HCT116 (cell line): Measurements from ENCODE around the gene ADI1.

ENCODE experiments used
- ATF3 ChIP-seq: IDR thresholded peaks from 2 replicates; pipeline ENCODE4 v1.6.1; 2012
- CEBPB ChIP-seq: IDR thresholded peaks from 2 replicates; pipeline ENCODE4 v1.6.1; 2012; ENCODE audit warnings: low read depth
- EZH2 ChIP-seq: fragments of 200-600 bp; sonication (generic); IDR thresholded peaks from 2 replicates; pipeline ENCODE4 v1.6.1; 2017; ENCODE audit warnings: antibody characterized with exemption, mixed run types
- FOSL1 ChIP-seq: IDR thresholded peaks from 2 replicates; pipeline ENCODE4 v1.6.1; 2012; ENCODE audit warnings: low read depth
- POLR2A ChIP-seq: IDR thresholded peaks from 2 replicates; pipeline ENCODE4 v1.7.0; 2011; ENCODE audit warnings: borderline replicate concordance; ENCODE audit not compliant: insufficient read depth, insufficient read length; ENCODE audit errors: extremely low read depth
- POLR2AphosphoS5 ChIP-seq: IDR thresholded peaks from 2 replicates; pipeline ENCODE4 v1.6.1; 2011; ENCODE audit warnings: mild to moderate bottlenecking, low read depth, low read length, moderate library complexity
- RAD21 ChIP-seq: IDR thresholded peaks from 2 replicates; pipeline ENCODE4 v1.6.1; 2012; ENCODE audit warnings: low read depth, mild to moderate bottlenecking
- SIN3A ChIP-seq: IDR thresholded peaks from 2 replicates; pipeline ENCODE4 v1.6.1; 2012; ENCODE audit warnings: low read depth
- ZBTB33 ChIP-seq: IDR thresholded peaks from 2 replicates; pipeline ENCODE4 v1.6.1; 2011; ENCODE audit warnings: mild to moderate bottlenecking, low read length, moderate library complexity; ENCODE audit not compliant: insufficient replicate concordance; ENCODE audit errors: extremely low read depth
- TF ChIP-seq, protein P1 (sequence below), 3 experiments: fragments of 200-600 bp in 1 of 3; sonication (generic) in 1 of 3; IDR thresholded peaks in 2 of 3; conservative IDR thresholded peaks in 1 of 3; 2 replicates each; pipeline ENCODE4 v1.5.1; 2012 to 2017; ENCODE audit warnings: low read depth in 2 of 3, low read length in 2 of 3, antibody characterized with exemption in 1 of 3, borderline replicate concordance in 1 of 3, control low read depth in 1 of 3, mild to moderate bottlenecking in 1 of 3, mixed read lengths in 1 of 3, mixed run types in 1 of 3, moderate library complexity in 1 of 3; ENCODE audit not compliant: insufficient read depth in 1 of 3
- TF ChIP-seq, protein P2 (sequence below): IDR thresholded peaks from 2 replicates; pipeline ENCODE4 v1.6.1; 2012

DNA sequence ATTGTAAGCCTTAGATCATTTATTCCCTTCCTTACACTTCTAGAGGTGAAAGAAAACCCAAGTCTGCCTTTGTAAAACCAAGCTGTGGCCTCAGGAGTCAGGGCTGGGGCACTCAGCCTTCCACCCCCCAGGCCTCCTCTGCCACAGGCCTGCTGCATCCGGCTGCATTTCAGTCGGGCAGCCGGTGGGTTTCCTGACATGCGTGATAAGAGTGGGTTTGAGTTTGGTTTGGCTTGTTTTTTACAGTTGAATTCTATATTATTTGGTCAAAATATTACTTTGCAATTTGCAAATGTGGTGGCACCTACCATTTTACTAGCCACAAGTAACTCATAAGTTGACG, 42.4 kb downstream of the ADI1 start:
- TF ChIP-seq EZH2: no peak
- TF ChIP-seq, protein P1, sequence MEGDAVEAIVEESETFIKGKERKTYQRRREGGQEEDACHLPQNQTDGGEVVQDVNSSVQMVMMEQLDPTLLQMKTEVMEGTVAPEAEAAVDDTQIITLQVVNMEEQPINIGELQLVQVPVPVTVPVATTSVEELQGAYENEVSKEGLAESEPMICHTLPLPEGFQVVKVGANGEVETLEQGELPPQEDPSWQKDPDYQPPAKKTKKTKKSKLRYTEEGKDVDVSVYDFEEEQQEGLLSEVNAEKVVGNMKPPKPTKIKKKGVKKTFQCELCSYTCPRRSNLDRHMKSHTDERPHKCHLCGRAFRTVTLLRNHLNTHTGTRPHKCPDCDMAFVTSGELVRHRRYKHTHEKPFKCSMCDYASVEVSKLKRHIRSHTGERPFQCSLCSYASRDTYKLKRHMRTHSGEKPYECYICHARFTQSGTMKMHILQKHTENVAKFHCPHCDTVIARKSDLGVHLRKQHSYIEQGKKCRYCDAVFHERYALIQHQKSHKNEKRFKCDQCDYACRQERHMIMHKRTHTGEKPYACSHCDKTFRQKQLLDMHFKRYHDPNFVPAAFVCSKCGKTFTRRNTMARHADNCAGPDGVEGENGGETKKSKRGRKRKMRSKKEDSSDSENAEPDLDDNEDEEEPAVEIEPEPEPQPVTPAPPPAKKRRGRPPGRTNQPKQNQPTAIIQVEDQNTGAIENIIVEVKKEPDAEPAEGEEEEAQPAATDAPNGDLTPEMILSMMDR (IDR thresholded peaks at IDR 0.05 in 2 of 3, conservative IDR thresholded peaks at IDR 0.05 in 1 of 3; ENCODE audit: borderline replicate concordance in 1 of 3, insufficient read depth in 1 of 3, low read depth in 2 of 3, low read length in 2 of 3): no peak
- no peak for TF ChIP-seq SIN3A
- no peak for TF ChIP-seq POLR2A
- TF ChIP-seq, protein P2, sequence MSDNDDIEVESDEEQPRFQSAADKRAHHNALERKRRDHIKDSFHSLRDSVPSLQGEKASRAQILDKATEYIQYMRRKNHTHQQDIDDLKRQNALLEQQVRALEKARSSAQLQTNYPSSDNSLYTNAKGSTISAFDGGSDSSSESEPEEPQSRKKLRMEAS: no peak
- no peak for TF ChIP-seq POLR2AphosphoS5
- TF ChIP-seq FOSL1: no peak
- no peak for TF ChIP-seq CEBPB
- TF ChIP-seq ATF3: no peak
- no peak for TF ChIP-seq RAD21
- no peak for TF ChIP-seq ZBTB33
